GM19372 (cell line): ENCODE data around the gene SLC35G2.
A peak's percentile ranks its signal among the peaks of the same experiment; 100 is the strongest.
"Not testable (repeated sequence)": the region's sequence is repeated elsewhere in the genome, so short reads cannot be mapped to it uniquely, and the experiment has no call there.

Experiments used
- ATAC-seq: cut with Tn5 transposase; IDR thresholded peaks from one replicate; pipeline ENCODE4 v1.9.1; 2021; ENCODE audit warnings: mild to moderate bottlenecking, low read depth, moderate library complexity; ENCODE audit not compliant: unreplicated experiment

Gene SLC35G2

GRCh38 chr3:136818769-136819391 is at the start of gene SLC35G2:
Gene SLC35G2, plus strand, starts transcription at chr3:136819126. Its CDS starts 35,335 bp downstream, at chr3:136854461.
- peak; percentile 53 for ATAC-seq

GRCh38 chr3:136772709-136773108 is 46.2 kb upstream of the SLC35G2 start:
- no peak for ATAC-seq

GRCh38 chr3:136778865-136779264 is 40.1 kb upstream of the SLC35G2 start:
- ATAC-seq, result no peak

GRCh38 chr3:136780741-136781140 is 38.2 kb upstream of the SLC35G2 start:
- ATAC-seq, result no peak

DNA sequence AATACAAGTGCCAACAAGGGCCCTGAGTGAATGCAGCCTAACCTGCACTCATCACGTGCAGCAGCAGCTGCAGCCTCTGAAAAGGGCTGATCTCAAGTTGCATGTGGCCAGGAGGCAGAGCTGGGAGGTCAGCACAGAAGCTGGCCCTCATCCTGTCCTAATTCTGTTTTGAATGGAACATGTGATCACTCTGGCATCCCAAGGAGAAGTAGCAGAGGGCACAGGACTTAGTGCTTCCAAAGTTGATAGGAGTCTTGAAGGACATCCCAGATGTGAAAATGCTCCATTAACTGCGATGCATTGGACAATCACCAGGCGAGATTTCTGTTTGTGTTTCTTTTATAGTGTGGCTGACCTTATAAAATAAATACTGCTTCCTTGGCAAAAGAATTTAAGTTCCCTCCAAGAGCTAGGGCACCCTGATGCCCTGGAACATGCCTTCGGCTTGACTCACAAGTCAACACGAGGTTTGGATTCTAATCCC is 35.2 kb upstream of the SLC35G2 start:
- no peak for ATAC-seq

DNA sequence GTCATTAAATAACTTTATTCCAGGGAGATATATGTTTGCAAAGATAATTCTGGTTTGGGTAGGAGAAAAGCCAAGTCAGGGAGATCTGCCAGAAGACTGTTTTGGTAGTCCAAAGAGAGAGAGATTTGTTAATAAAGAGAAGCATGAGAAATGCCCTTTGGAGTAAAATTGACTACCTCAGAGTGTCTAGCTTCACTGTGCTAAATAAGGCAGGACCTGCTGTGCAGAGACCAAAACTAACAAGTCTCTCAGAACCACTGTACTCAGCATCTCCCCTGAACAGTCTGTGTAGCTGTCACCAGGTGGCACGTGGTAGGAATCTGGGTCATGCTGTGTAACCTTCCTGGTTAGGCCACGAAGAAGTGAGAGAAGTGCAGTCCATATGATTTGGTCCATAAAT is 31.6 kb upstream of the SLC35G2 start:
- peak; percentile 74 for ATAC-seq

DNA sequence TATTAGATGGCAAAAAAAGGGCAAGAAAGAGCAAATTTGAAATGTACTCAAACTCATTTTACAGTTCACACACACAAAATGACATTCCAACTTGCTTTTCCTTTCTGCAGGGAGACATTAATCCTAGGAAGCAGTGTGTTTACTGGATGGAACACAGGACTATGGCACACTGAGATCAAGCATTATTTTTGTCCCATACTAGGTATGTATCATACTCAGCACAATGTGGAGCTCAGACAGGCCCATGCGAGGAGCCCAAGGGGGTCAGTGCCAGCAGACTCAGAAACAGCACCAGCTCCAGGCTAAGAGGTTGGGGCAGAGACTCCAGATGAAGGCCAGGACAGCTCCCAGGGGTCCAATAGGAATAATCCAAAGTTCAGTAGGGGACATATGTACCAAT is 30.8 kb upstream of the SLC35G2 start:
- ATAC-seq, result no peak

DNA sequence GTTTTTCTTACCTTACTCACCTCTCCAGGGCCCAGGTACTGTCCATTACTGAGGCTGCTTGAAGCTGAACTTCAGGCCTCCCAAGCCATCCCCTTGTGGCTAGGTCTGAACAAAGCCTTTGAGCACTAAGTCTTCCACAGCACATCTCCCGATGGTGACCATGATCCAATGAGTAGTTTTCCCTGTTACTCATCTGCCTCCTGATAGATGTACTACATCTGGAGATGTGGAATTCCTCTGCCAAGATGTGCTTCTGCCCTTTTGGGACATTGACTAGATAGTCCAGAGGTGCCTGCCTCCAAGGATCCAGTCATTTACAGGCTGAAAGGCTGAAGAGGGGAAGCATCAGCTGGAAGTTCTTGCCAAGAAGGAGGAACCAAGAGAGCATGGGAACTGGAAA is 28.9 kb upstream of the SLC35G2 start:
- no peak for ATAC-seq

DNA sequence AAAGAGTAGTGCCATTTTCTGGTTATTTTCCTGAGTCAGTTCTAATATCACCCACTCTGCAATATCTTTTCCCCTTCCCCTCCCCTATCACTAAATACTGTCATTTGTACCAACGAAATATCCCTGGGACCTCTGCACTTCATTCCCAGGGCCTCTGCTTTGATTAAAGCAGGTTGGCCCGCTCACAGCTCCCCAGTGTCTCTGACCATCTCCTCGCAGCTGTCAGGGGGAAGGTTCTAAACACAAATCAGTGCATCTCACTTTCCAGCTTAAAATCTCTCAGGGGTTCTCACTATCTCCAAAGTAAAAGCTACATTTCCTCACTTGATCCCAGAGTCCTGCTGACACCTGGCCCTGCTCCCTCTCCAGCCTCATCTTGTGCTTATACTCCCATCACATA is 28.1 kb upstream of the SLC35G2 start:
- no peak for ATAC-seq

DNA sequence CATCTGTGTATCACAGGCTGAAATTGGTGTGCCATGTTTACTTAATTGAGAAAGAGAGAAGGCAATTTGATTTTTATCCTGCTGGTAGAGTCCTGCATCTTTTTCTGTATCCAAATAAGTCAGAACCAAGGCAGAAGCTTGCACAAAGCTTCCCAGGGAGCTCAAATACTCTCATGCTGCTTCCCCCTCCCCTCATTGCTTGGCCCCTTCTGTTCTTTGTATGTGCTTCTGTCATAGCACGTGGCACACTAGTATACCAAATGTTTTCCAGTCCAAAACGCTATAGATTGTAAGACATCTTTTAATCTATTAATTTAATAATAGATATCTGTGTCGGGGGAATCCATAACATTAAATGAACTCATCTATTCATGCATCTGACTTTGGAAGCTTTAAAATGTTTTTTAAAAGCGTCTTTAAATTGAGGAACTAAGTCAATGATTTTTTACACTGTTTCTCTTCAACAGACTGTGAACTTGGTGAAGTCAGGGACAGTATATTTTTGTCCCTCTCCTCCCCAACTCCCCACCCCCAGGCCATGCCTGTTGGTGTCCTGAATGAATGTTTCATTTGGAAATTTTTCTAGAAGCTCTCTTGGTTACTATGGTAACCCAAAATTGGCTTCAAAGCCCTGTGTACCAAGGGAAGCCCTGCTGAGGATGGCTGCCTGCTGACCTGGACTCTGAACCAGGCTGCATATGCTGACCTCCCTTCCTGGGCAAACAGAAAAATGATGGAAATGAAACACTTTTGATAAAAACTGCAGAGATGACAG is 26.2 kb upstream of the SLC35G2 start:
- no peak for ATAC-seq

- not testable (repeated sequence) for ATAC-seq
Measured at GRCh38 chr3:136801146-136801545, 17.8 kb upstream of the SLC35G2 start.

DNA sequence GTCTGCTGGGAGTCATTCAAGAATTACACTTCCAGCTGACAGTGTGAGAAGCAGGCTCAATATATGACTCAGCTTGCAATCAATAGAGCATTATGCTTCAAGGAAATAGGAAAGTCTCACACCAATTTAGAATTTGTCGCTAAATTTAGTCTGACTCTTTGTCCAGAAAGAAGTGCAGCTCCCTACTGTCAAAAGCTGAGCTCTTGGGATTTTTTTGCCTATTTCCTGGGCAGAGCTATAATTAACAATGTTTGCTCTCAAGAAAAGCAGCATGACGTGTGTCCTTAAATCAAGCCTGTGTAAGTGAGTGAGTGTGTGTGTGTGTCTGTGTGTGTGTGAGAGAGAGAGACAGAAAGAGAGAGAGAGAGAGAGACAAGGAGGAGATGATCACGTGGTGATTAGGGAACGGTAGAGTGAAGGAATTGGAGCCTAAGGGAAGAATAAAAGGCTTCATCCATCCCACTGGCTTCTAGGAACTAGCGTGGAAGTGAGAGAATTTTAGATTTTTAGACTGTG is 16.4 kb upstream of the SLC35G2 start:
- no peak for ATAC-seq

DNA sequence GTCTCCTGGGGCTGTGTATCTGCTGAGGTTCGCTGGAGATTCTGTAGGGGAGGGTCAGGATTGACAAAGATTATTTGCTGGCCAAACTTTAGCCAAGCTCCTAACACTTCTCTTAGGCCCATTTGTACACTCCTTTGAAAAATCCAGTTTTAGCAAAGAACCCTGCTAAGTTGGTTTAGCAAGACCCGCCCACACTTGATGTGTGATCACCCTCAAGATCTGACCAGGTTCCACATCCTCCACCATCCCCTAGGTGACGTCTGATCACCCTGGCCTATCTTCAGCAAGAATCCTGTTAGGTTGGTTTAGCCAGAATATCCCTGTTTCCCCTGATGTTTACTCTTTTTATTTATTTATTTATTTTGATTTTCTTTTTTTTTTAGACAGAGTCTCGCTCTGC is 14.8 kb upstream of the SLC35G2 start:
- no peak for ATAC-seq

GRCh38 chr3:136804813-136805212 is 14.1 kb upstream of the SLC35G2 start:
- no peak for ATAC-seq

GRCh38 chr3:136805795-136806194 is 13.1 kb upstream of the SLC35G2 start:
- no peak for ATAC-seq

- no peak for ATAC-seq
Measured at GRCh38 chr3:136811701-136812100, 7.2 kb upstream of the SLC35G2 start.

- no peak for ATAC-seq
Measured at GRCh38 chr3:136817448-136817847, 1.5 kb upstream of the SLC35G2 start.

DNA sequence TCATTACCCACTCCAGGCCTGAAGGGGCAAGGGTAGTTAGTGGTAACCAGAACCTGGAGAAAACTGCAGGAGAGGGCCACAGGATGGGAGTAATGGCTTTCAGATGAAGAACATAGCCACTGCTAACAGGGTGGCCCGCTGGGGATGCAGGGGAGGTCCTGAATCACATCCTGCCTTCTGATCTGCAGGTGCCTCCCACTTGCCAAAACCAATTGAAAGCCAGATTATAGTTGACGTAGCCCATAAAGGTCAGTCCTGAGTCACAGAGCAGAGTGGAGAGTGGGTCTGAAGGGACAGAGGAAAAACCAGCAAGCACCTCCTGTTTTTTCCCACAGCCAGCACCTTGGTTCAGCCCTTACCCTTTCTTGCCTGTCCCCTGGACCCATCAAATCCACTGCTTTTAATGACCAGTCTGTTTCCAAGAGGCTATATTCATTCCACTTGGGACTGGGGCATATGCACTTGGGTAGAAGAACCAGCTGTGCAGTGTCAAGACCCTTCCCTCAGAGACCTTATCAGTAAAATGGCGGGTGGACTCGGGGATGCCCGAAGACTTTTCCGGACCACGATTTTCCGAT is 646 bp upstream of the SLC35G2 start:
- ATAC-seq, result peak; percentile 58

DNA sequence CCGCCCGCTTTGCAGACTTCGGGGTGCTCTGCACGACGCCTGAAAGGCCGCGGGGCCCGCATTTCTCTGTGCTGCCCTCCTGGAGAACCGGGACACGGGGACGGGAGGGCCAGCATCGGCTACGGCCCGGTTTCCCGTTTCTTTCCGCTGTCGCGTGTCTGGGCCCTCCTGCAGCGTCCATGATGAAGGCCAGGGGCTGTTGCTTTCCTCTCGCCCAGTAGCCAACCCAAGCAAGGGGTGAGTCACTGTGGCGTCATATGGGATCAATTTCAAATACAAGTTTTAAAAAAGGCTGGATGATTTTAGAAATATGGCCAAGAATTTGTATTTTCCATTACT is 435 bp downstream of the SLC35G2 start:
- peak; percentile 35 for ATAC-seq

- ATAC-seq, result no peak
Measured at GRCh38 chr3:136819731-136820679, 1.1 kb downstream of the SLC35G2 start.
